ENCODE measurements around the gene SOCS4. TPM values are rescaled to one million over a fixed set of nuclear protein-coding genes. Genes with fewer than 3 reads are reported as not detected.

The SOCS4 gene
- total RNA-seq = 9.5 and 9.8 TPM in 2 replicates

GRCh38 chr14:55026793-55027561 is at the start of gene SOCS4, which contains the start of gene WDHD1:
SOCS4 (plus strand) TSS chr14:55027236; CDS start chr14:55043042, 15,806 bp downstream.
WDHD1 (minus strand) TSS chr14:55027099; CDS start chr14:55026787, 312 bp downstream.

GRCh38 chr14:55051423-55052268 is 24.6 kb downstream of the SOCS4 start, which contains the start of gene MAPK1IP1L:
MAPK1IP1L (plus strand) TSS chr14:55051647; CDS start chr14:55061684, 10,037 bp downstream.

Other genes with a start within 250 kb of the SOCS4 start
- 13.0 and 15.9 TPM in 2 replicates for gene GCH1, start 124.4 kb upstream of the SOCS4 start, total RNA-seq
- 7.8 and 12.0 TPM in 2 replicates for gene WDHD1, start 137 bp upstream of the SOCS4 start, total RNA-seq
- gene MAPK1IP1L, start 24.4 kb downstream of the SOCS4 start, total RNA-seq = 61.6 and 85.2 TPM in 2 replicates
- 196 and 359 TPM in 2 replicates for gene LGALS3, start 102.0 kb downstream of the SOCS4 start, total RNA-seq
- 11.9 and 44.8 TPM in 2 replicates for gene DLGAP5, start 164.3 kb downstream of the SOCS4 start, total RNA-seq
- gene FBXO34, start 244.2 kb downstream of the SOCS4 start, total RNA-seq = 9.8 and 17.1 TPM in 2 replicates

Data from hair follicular keratinocyte (primary cell).